GM13976 (cell line): ENCODE data around the gene SETMAR.
"Not testable (repeated sequence)": the region's sequence is repeated elsewhere in the genome, so short reads cannot be mapped to it uniquely, and the experiment has no call there.

ENCODE experiments used
- DNase-seq: peaks from one replicate; pipeline ENCODE4 v3.0.0; 2012; ENCODE audit warnings: low spot score
- in situ Hi-C: fragments of 300-500 bp; cut with MboI; formaldehyde crosslinking; loops from one replicate; pipeline ENCODE4 v1.12.0; 2022; ENCODE audit warnings: low sequenced_read_pairs, mixed read lengths, inconsistent platforms; ENCODE audit not compliant: unreplicated experiment
- TF ChIP-seq, protein P1 (sequence below): IDR thresholded peaks from 2 replicates; pipeline ENCODE4 v1.5.1; 2012; ENCODE audit warnings: borderline replicate concordance, mild to moderate bottlenecking; ENCODE audit not compliant: insufficient read depth; ENCODE audit errors: extremely low read depth, missing control alignments, control extremely low read depth

SETMAR gene

DNA sequence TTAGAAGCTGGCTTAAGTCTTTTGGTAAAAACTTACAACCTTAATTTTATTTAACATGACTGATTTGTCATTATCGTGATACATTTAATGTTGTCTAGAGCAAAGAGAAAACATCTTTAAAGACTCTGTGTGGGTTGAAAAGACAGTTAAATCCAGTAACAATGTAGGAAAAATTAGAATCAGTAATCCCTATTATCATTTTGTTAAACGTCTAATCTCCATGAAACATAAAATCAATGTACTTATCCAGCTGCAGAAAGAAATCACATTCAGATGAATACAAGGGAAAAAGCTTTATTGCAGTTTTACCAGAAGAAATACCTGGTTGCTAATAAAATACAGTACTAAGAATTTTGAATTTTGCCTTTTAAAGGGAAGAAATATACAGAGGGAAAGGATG lies 21.2 kb upstream of the SETMAR start:
- no peak for DNase-seq
- TF ChIP-seq, protein P1, sequence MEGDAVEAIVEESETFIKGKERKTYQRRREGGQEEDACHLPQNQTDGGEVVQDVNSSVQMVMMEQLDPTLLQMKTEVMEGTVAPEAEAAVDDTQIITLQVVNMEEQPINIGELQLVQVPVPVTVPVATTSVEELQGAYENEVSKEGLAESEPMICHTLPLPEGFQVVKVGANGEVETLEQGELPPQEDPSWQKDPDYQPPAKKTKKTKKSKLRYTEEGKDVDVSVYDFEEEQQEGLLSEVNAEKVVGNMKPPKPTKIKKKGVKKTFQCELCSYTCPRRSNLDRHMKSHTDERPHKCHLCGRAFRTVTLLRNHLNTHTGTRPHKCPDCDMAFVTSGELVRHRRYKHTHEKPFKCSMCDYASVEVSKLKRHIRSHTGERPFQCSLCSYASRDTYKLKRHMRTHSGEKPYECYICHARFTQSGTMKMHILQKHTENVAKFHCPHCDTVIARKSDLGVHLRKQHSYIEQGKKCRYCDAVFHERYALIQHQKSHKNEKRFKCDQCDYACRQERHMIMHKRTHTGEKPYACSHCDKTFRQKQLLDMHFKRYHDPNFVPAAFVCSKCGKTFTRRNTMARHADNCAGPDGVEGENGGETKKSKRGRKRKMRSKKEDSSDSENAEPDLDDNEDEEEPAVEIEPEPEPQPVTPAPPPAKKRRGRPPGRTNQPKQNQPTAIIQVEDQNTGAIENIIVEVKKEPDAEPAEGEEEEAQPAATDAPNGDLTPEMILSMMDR: no peak
- in situ Hi-C loops: loop anchor here (10.0 kb wide), 1 partner anchor 1077 kb away; no protein-coding TSS in a partner anchor

DNA sequence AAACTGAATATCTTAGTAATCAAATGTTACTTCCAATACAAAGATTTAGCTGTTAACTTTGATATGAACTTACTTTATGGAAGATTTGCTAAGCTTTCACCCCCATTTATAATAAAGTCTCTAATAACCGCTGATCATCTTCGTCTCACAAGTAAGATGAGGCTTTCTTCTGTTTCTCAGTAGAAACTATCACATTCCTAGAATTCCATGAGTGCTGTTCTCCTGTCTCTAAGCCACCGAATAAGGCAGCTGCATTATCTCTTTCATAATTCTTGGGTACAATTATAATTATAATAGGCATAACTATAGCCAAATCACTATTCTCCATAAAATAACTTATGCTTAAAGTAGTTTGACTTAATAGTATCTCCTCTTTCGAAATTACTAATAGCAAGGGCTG lies 18.3 kb upstream of the SETMAR start:
- TF ChIP-seq, protein P1: no peak
- in situ Hi-C loops: loop anchor here (10.0 kb wide), 1 partner anchor 1080 kb away; no protein-coding TSS in a partner anchor
- no peak for DNase-seq

DNA sequence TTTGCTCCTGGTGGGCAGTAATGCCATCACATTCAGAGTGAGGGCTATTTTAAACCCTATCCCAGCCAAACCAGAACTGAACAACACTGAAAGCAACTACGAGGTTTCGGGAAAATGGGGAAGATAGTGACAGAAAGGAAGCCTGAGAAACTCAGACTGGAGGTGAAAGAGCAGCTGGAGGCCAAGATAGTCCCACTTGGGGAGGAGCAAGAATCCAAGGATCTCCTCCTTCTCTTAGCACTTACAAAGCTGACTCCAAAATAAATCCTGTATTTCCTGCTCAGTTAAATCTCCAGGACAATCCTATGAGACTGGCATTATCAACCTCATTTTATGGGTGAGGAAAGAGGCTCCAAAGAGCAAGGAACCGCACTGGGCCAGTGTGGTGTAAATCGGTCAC lies 14.1 kb upstream of the SETMAR start:
- TF ChIP-seq, protein P1: no peak
- in situ Hi-C loops: loop anchor here (10.0 kb wide), 1 partner anchor 1084 kb away; no protein-coding TSS in a partner anchor
- DNase-seq: no peak

DNA sequence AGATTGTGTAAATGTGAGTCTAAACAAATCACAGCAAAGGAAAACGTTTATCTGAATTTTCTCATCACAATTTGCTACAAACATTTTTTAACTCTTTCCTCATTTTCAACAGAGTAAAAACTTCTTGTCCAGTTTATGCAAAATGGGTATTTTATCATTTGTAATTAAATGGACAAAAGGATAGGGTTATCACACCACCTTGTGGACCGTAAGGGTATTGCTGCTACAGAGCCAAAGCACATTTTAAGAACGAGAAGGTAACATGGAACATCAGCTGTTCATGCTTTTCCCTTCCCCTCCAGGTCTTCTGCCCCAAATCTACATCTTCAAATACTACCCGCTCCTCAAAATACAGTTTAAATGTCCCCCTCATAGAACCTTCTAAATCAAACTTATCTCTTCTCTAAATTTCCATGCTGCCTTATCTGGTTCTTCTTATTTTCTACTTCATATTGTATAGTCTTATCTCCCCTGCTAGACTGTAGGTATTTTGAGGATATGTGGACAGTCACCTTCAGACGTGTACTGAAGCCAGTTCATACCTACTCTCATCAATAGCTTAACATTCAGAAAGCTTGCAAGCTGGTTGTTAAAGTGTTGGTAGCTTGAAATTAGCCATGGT lies 12.8 kb upstream of the SETMAR start:
- in situ Hi-C loops: no loop called here
- DNase-seq: peak; percentile 22
- TF ChIP-seq, protein P1: peak; percentile 78

DNA sequence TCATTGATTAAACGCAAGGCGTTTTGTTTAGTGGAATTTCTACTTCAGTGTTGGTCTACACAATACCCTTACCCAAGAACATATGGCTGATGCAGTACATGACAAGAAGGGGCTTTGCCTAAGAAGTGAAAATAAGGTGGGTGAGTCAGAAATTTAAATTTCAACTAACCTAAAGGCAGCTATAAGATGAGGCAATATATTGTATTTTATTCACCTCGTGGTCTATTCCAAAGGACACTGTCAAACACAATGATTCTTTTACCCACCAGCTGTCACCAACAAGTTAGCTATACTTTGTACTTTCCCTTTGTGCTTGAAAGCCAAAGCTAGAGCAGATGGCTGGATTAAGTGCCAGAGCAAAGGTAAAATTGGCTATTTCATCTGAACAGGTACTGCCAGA lies 10.9 kb upstream of the SETMAR start:
- in situ Hi-C loops: no loop called here

DNA sequence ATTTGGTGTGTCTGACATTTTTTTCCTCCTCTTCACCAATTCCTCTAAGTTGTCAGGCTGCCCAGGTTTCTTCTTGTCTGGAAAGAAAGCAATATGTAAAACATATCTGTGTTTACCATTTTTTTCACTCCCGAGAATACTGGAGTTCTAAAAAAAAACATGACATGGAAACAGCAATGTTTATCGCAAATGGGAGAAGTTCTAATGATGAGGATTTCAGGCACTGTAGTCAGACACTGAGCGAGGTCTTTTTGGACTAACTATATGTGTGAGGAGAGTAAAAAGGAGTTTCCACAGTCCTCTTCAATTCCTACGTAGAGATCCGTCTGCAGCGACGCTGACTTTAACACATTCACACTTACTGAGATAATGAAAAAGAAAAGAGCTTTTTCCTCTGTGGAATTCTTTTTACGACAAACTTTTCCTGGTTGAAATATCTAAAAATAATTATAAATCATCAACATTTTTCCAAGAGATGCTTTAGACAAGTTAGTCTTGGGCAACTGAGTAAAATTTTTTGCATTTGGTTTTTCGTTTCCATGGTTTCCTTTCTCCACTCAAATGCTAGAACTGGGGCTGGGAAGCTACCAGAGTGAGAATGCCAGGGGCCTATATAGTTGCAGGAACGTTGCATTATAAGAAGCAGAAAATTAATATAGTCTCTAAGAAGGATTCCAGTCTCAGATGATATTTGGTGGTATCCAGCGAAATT lies 8.4 kb upstream of the SETMAR start:
- in situ Hi-C loops: no loop called here
- DNase-seq: no peak

More for the DNA sequence above, 10.9 kb upstream of the SETMAR start:
- TF ChIP-seq, protein P1: no peak
- no peak for DNase-seq

DNA sequence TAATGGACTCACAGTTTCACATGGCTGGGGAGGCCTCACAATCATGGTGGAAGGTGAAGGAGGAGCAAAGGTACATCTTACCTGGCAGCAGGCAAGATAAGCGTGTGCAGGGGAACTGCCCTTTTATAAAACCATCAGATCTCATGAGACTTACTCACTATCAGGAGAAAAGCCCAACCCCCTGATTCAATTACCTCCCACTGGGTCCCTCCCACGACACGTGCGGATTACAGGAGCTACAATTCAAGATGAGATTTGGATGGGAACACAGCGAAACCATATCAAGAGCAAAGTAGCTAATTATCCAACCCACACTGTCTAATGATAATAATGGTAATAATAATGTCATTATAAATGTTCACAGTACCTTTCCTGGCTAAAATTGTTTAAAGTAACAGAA lies 6.7 kb upstream of the SETMAR start:
- in situ Hi-C loops: not testable (repeated sequence)

More for the DNA sequence above, 8.4 kb upstream of the SETMAR start:
- TF ChIP-seq, protein P1: no peak

More for the DNA sequence above, 6.7 kb upstream of the SETMAR start:
- DNase-seq: not testable (repeated sequence)
